VCaP (cell line): ENCODE measurements around the gene UEVLD.

ENCODE experiments used
- H3K27ac ChIP-seq: fragments of 450-650 bp; 2 replicates; pipeline ENCODE4 v1.5.1; 2017
- CTCF ChIP-seq: fragments of 450-650 bp; conservative IDR thresholded peaks from 2 replicates; pipeline ENCODE4 v1.5.1; 2017; ENCODE audit warnings: mild to moderate bottlenecking, moderate library complexity

UEVLD gene

GRCh38 chr11:18578975-18579598 lies 9.4 kb downstream of the UEVLD start:
- H3K27ac ChIP-seq, result peak overlapping the region; percentile 68
- TF ChIP-seq CTCF, result no peak

GRCh38 chr11:18575361-18575760 lies 13.2 kb downstream of the UEVLD start:
- TF ChIP-seq CTCF, result no peak

GRCh38 chr11:18567081-18567480 lies 21.5 kb downstream of the UEVLD start:
- no peak overlapping the region for H3K27ac ChIP-seq
- TF ChIP-seq CTCF, result no peak

More at GRCh38 chr11:18575361-18575760, 13.2 kb downstream of the UEVLD start:
- H3K27ac ChIP-seq, result peak overlapping the region; percentile 57

GRCh38 chr11:18566406-18566805 lies 22.1 kb downstream of the UEVLD start:
- H3K27ac ChIP-seq, result no peak overlapping the region
- TF ChIP-seq CTCF, result no peak

GRCh38 chr11:18564149-18564548 lies 24.4 kb downstream of the UEVLD start:
- no peak for TF ChIP-seq CTCF
- no peak overlapping the region for H3K27ac ChIP-seq

GRCh38 chr11:18563090-18563730 lies 25.3 kb downstream of the UEVLD start:
- TF ChIP-seq CTCF, result no peak
- H3K27ac ChIP-seq, result no peak overlapping the region

- H3K27ac ChIP-seq, result no peak overlapping the region
- no peak for TF ChIP-seq CTCF
Observed at GRCh38 chr11:18548001-18548400, 40.5 kb downstream of the UEVLD start.
